WERI-Rb-1 (cell line): Measurements from ENCODE around the gene CD4.

Experiments used
- DNase-seq: peaks from one replicate; pipeline ENCODE4 v3.0.0-alpha.2; 2020
- H3K27ac ChIP-seq: fragments of 250-450 bp; sonication (Bioruptor Pico); 2 replicates; pipeline ENCODE4 v1.5.1; 2020; ENCODE audit warnings: mild to moderate bottlenecking, moderate library complexity
- H3K27me3 ChIP-seq: fragments of 250-450 bp; sonication (Bioruptor Pico); 2 replicates; pipeline ENCODE4 v1.5.1; 2021; ENCODE audit warnings: mild to moderate bottlenecking, low read depth, moderate library complexity; ENCODE audit not compliant: insufficient read depth, severe bottlenecking
- H3K36me3 ChIP-seq: fragments of 250-450 bp; sonication (Bioruptor Pico); 2 replicates; pipeline ENCODE4 v1.5.1; 2020; ENCODE audit warnings: mild to moderate bottlenecking, moderate library complexity
- H3K4me3 ChIP-seq: 2 replicates; pipeline ENCODE4 v1.5.1; 2011; ENCODE audit warnings: low read depth, mild to moderate bottlenecking, control low read depth, low read length
- H3K9me3 ChIP-seq: fragments of 250-450 bp; sonication (Bioruptor Pico); 2 replicates; pipeline ENCODE4 v1.5.1; 2021; ENCODE audit warnings: mild to moderate bottlenecking, moderate library complexity; ENCODE audit not compliant: severe bottlenecking
- CTCF ChIP-seq: IDR thresholded peaks from 2 replicates; pipeline ENCODE4 v1.5.1; 2011; ENCODE audit warnings: low read depth, mild to moderate bottlenecking, control low read depth, inconsistent platforms, low read length

The CD4 gene

GRCh38 chr12:6799147-6799546, 9.8 kb downstream of the CD4 start:
- no peak for DNase-seq
- Histone ChIP-seq H3K9me3 (peaks cover 2% of the 10 kb centered on the region), H3K36me3 (no peaks in the 10 kb centered on the region), H3K27ac (no peak overlapping the region), H3K4me3 (no peak overlapping the region), H3K27me3 (no peaks in the 10 kb centered on the region)
- no peak for TF ChIP-seq CTCF

- H3K27ac ChIP-seq, result no peak overlapping the region
- no peaks in the 10 kb centered on the region for H3K27me3 ChIP-seq
- no peaks in the 10 kb centered on the region for H3K36me3 ChIP-seq
- H3K9me3 ChIP-seq, result peaks cover 2% of the 10 kb centered on the region
- no peak for DNase-seq
- no peak for TF ChIP-seq CTCF
- H3K4me3 ChIP-seq, result no peak overlapping the region
Measured at GRCh38 chr12:6807170-6807569, 17.8 kb downstream of the CD4 start.

- DNase-seq, result no peak
- no peak overlapping the region for H3K4me3 ChIP-seq
- TF ChIP-seq CTCF, result no peak
- no peak overlapping the region for H3K27ac ChIP-seq
- no peaks in the 10 kb centered on the region for H3K9me3 ChIP-seq
- H3K27me3 ChIP-seq, result no peaks in the 10 kb centered on the region
- H3K36me3 ChIP-seq, result no peaks in the 10 kb centered on the region
Measured at GRCh38 chr12:6809056-6809455, 19.7 kb downstream of the CD4 start.

GRCh38 chr12:6810758-6811157, 21.4 kb downstream of the CD4 start:
- no peaks in the 10 kb centered on the region for H3K36me3 ChIP-seq
- no peak overlapping the region for H3K4me3 ChIP-seq
- H3K9me3 ChIP-seq, result no peaks in the 10 kb centered on the region
- no peaks in the 10 kb centered on the region for H3K27me3 ChIP-seq
- no peak for TF ChIP-seq CTCF
- no peak for DNase-seq
- no peak overlapping the region for H3K27ac ChIP-seq

- Histone ChIP-seq H3K27me3 (no peaks in the 10 kb centered on the region), H3K9me3 (no peaks in the 10 kb centered on the region), H3K36me3 (no peaks in the 10 kb centered on the region), H3K27ac (no peak overlapping the region), H3K4me3 (no peak overlapping the region)
- TF ChIP-seq CTCF, result no peak
- no peak for DNase-seq
Measured at GRCh38 chr12:6813363-6813762, 24.0 kb downstream of the CD4 start.

GRCh38 chr12:6816598-6816997, 27.3 kb downstream of the CD4 start:
- DNase-seq, result no peak
- H3K4me3 ChIP-seq, result no peak overlapping the region
- H3K27me3 ChIP-seq, result no peaks in the 10 kb centered on the region
- H3K9me3 ChIP-seq, result no peaks in the 10 kb centered on the region
- TF ChIP-seq CTCF, result no peak
- H3K27ac ChIP-seq, result no peak overlapping the region
- no peaks in the 10 kb centered on the region for H3K36me3 ChIP-seq
